ENCODE data around the gene TET2. TPM values are rescaled to one million over a fixed set of nuclear protein-coding genes. Genes with fewer than 3 reads are reported as not detected.

TET2 gene
- total RNA-seq, 1 experiment from 2014 or later: 3.4 TPM

DNA sequence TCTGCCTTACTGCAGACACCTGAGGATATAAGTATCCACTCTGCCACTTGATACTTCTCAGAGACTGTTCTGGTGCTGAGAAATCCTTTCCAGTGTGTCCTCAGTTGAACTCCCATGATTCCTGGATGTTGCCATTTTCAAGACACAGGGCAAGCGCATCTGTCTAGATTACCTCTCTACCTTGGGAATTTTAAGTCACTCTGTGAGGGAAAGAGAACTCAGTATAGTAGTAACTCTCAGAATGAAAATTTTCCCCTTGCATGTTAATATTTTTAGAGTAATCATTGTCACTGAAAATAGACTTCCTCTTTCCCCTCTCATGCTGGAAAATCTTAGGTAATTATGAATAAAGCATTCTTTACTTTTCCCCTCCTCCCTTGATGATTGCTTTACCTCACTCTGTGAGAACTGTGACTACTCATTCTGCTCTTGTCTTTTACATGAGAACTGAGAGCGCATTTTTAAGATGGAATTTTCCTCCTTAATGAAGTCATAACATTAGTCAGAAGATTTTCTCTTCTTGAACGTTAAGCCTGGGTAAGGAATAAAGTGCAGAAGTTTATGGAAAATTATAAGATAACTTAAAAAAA is 45.0 kb downstream of the TET2 start (continued):
- TF ChIP-seq, protein P1, sequence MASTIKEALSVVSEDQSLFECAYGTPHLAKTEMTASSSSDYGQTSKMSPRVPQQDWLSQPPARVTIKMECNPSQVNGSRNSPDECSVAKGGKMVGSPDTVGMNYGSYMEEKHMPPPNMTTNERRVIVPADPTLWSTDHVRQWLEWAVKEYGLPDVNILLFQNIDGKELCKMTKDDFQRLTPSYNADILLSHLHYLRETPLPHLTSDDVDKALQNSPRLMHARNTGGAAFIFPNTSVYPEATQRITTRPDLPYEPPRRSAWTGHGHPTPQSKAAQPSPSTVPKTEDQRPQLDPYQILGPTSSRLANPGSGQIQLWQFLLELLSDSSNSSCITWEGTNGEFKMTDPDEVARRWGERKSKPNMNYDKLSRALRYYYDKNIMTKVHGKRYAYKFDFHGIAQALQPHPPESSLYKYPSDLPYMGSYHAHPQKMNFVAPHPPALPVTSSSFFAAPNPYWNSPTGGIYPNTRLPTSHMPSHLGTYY (CRISPR knock-in tag; IDR thresholded peaks at IDR 0.05): no peak

DNA sequence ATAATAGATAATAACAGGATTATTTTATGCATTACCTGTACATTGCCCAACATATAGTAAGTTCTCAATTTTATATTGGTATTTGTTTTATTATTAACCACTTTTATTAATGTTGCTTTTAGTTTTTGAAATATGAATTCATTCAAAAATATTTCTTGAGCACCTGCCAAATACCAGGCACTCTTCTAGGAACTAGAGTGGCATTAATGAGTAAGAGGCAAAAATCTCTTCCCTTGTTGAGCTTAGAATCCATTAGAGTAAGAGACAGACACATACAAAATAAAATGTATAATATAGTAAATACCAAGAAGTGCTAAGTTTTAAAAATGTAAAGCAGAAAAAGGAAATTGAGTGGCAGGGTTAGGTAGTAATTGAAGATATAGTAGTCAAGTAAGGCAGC is 45.8 kb downstream of the TET2 start:
- ATAC-seq: no peak
- H3K4me1 Mint-ChIP-seq: peaks cover 14% of the 10 kb centered on the region
- ChIA-PET POLR2A (no interaction called here), CTCF (no interaction called here)
- no peak overlapping the region for H3K4me3 Mint-ChIP-seq
- H3K27ac Mint-ChIP-seq: no peak overlapping the region
- no peak for DNase-seq (ENCODE audit: low spot score)
- no peaks in the 10 kb centered on the region for H3K9me3 Mint-ChIP-seq
- TF ChIP-seq IRF2 (CRISPR knock-in tag; IDR thresholded peaks at IDR 0.05; ENCODE audit: borderline replicate concordance, low read depth) (no peak), RELA (CRISPR knock-in tag; IDR thresholded peaks at IDR 0.05; ENCODE audit: borderline replicate concordance) (no peak)
- H3K36me3 Mint-ChIP-seq: no peaks in the 10 kb centered on the region
- no peaks in the 10 kb centered on the region; the same call in 1 of the 2 replicates for H3K27me3 Mint-ChIP-seq (ENCODE audit: low read depth)

DNA sequence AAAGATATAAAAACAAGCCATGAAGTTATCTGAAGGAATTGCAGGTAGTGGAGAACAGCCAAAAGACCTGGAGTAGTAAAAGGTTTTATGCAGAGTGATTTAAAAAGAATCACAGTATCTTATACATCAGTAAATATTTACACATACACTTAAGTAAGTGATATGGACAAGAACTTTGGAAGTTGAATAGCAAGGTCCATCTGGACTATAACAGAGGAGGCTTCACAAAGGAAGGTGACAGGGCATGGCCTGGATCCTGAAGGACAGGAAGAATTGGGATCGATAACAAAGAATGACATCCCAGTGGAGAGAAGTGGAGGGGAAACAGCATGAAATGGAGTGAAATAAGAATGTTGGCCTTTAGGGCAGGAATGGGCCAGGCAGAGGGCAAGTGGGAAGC is 46.2 kb downstream of the TET2 start:
- Mint-ChIP-seq H3K9me3 (no peaks in the 10 kb centered on the region), H3K27ac (no peak overlapping the region), H3K36me3 (no peaks in the 10 kb centered on the region), H3K4me1 (peaks cover 14% of the 10 kb centered on the region), H3K4me3 (no peak overlapping the region), H3K27me3 (ENCODE audit: low read depth) (no peaks in the 10 kb centered on the region; the same call in 1 of the 2 replicates)
- DNase-seq (ENCODE audit: low spot score): no peak
- TF ChIP-seq, protein P2, sequence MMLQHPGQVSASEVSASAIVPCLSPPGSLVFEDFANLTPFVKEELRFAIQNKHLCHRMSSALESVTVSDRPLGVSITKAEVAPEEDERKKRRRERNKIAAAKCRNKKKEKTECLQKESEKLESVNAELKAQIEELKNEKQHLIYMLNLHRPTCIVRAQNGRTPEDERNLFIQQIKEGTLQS (CRISPR knock-in tag; conservative IDR thresholded peaks at IDR 0.05): no peak
- TF ChIP-seq, protein P3, sequence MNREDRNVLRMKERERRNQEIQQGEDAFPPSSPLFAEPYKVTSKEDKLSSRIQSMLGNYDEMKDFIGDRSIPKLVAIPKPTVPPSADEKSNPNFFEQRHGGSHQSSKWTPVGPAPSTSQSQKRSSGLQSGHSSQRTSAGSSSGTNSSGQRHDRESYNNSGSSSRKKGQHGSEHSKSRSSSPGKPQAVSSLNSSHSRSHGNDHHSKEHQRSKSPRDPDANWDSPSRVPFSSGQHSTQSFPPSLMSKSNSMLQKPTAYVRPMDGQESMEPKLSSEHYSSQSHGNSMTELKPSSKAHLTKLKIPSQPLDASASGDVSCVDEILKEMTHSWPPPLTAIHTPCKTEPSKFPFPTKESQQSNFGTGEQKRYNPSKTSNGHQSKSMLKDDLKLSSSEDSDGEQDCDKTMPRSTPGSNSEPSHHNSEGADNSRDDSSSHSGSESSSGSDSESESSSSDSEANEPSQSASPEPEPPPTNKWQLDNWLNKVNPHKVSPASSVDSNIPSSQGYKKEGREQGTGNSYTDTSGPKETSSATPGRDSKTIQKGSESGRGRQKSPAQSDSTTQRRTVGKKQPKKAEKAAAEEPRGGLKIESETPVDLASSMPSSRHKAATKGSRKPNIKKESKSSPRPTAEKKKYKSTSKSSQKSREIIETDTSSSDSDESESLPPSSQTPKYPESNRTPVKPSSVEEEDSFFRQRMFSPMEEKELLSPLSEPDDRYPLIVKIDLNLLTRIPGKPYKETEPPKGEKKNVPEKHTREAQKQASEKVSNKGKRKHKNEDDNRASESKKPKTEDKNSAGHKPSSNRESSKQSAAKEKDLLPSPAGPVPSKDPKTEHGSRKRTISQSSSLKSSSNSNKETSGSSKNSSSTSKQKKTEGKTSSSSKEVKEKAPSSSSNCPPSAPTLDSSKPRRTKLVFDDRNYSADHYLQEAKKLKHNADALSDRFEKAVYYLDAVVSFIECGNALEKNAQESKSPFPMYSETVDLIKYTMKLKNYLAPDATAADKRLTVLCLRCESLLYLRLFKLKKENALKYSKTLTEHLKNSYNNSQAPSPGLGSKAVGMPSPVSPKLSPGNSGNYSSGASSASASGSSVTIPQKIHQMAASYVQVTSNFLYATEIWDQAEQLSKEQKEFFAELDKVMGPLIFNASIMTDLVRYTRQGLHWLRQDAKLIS (CRISPR knock-in tag; IDR thresholded peaks at IDR 0.05; ENCODE audit: borderline replicate concordance): no peak
- TF ChIP-seq TP53 (CRISPR knock-in tag; IDR thresholded peaks at IDR 0.05) (no peak), SMAD4 (CRISPR knock-in tag; IDR thresholded peaks at IDR 0.05) (no peak), OVOL2 (CRISPR knock-in tag; IDR thresholded peaks at IDR 0.05; ENCODE audit: borderline replicate concordance) (no peak), NR2C2 (CRISPR knock-in tag; IDR thresholded peaks at IDR 0.05) (no peak), ETV6 (CRISPR knock-in tag; IDR thresholded peaks at IDR 0.05) (no peak)
- TF ChIP-seq, protein P4, sequence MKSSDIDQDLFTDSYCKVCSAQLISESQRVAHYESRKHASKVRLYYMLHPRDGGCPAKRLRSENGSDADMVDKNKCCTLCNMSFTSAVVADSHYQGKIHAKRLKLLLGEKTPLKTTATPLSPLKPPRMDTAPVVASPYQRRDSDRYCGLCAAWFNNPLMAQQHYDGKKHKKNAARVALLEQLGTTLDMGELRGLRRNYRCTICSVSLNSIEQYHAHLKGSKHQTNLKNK (CRISPR knock-in tag; IDR thresholded peaks at IDR 0.05): no peak
- ChIA-PET POLR2A (no interaction called here), CTCF (no interaction called here)
- ATAC-seq: no peak

DNA sequence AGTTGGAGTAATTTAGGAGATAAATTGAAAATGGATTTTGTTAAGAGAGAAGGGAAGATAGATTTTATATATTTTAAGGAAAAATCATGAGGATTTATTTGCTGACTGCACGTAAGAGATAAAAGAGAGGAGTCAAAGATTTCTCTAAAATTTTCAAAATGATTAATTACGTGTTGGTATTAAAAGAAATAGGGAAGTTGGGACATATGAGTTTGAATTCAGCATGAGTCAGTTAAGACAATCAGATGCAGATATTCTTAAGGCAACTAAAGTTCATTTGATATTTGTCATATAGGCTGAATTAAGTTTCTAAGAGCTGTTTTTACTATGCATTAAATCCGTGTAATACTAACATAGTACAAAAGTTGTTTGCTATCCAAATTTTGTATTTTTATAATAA is 46.9 kb downstream of the TET2 start:
- Mint-ChIP-seq H3K9me3 (no peaks in the 10 kb centered on the region), H3K27me3 (ENCODE audit: low read depth) (no peaks in the 10 kb centered on the region; the same call in 1 of the 2 replicates), H3K36me3 (no peaks in the 10 kb centered on the region), H3K4me3 (no peak overlapping the region), H3K27ac (no peak overlapping the region), H3K4me1 (peaks cover 14% of the 10 kb centered on the region)
- ChIA-PET CTCF (no interaction called here), POLR2A (no interaction called here)
- no peak for DNase-seq (ENCODE audit: low spot score)
- TF ChIP-seq, protein P5, sequence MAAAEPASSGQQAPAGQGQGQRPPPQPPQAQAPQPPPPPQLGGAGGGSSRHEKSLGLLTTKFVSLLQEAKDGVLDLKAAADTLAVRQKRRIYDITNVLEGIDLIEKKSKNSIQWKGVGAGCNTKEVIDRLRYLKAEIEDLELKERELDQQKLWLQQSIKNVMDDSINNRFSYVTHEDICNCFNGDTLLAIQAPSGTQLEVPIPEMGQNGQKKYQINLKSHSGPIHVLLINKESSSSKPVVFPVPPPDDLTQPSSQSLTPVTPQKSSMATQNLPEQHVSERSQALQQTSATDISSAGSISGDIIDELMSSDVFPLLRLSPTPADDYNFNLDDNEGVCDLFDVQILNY (CRISPR knock-in tag; IDR thresholded peaks at IDR 0.05): no peak
- TF ChIP-seq SMAD4 (CRISPR knock-in tag; IDR thresholded peaks at IDR 0.05) (no peak), PRRX2 (CRISPR knock-in tag; IDR thresholded peaks at IDR 0.05) (no peak), HMGA2 (CRISPR knock-in tag; IDR thresholded peaks at IDR 0.05) (no peak), GTF2I (CRISPR knock-in tag; conservative IDR thresholded peaks at IDR 0.05) (no peak), NR1H2 (CRISPR knock-in tag; IDR thresholded peaks at IDR 0.05) (no peak), SOX15 (CRISPR knock-in tag; IDR thresholded peaks at IDR 0.05) (no peak), ZNF671 (CRISPR knock-in tag; IDR thresholded peaks at IDR 0.05) (no peak), TEAD1 (CRISPR knock-in tag; IDR thresholded peaks at IDR 0.05) (no peak)
- TF ChIP-seq, protein P6, sequence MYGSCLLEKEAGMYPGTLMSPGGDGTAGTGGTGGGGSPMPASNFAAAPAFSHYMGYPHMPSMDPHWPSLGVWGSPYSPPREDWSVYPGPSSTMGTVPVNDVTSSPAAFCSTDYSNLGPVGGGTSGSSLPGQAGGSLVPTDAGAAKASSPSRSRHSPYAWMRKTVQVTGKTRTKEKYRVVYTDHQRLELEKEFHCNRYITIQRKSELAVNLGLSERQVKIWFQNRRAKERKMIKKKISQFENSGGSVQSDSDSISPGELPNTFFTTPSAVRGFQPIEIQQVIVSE (CRISPR knock-in tag; IDR thresholded peaks at IDR 0.05; ENCODE audit: borderline replicate concordance): no peak
- TF ChIP-seq, protein P7, sequence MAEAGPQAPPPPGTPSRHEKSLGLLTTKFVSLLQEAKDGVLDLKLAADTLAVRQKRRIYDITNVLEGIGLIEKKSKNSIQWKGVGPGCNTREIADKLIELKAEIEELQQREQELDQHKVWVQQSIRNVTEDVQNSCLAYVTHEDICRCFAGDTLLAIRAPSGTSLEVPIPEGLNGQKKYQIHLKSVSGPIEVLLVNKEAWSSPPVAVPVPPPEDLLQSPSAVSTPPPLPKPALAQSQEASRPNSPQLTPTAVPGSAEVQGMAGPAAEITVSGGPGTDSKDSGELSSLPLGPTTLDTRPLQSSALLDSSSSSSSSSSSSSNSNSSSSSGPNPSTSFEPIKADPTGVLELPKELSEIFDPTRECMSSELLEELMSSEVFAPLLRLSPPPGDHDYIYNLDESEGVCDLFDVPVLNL (CRISPR knock-in tag; IDR thresholded peaks at IDR 0.05; ENCODE audit: borderline replicate concordance, low read depth): no peak
- ATAC-seq: no peak

Data from WTC11 (cell line).